ENCODE measurements around the gene TBL1X.

TBL1X gene

DNA sequence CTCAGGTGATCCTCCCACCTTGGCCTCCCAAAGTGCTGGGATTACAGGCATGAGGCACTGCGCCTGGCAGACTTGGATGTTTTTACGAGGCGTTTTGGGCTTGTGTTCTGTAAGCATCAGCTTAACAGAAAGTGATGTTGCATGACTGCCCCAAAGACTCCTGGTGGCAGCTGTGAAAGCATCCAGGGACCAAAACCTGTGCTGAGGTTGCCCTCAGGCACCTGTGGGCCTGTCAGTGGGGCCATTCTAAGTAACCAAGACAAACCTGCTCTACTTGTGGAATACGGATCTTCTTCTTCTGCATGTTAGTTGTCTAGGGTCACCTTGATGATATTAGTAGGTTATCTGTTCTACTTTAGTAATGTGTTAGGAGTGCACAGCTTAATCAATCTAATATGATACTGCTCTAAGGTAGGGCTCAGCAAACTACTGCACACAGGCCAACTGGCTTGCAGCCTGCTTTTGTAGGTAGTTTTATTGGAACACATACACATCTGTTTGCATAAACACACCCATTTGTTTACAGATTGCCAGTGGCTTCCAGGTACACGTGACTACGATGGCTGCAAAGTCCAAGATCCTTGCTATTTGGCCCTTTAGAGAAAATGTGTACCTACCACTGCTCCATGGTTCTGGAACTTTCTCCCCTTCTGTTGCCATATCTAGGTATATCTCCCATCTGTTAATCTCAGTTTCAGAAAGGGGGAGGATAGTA, 164.1 kb downstream of the TBL1X start:
- no peak for DNase-seq (ENCODE audit: low read depth)

DNA sequence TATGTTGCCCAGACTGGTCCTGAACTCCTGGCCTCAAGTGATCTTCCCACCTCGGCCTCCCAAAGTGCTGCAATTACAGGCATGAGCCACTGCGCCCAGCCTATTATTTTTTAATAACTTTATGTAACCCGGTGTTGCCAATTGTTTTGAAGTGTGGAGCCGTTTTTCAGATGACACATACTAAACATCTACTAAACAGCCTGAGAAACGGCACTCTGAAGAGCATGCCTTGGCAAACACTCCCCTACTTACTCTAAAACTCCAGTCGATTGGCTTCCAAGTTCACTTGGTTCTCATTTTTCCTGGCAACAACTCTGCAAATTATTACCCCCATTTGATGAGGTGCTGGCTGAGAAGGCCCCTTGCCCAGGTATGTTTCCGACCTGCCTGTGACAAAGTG, 169.7 kb downstream of the TBL1X start:
- DNase-seq (ENCODE audit: low read depth), result no peak

DNA sequence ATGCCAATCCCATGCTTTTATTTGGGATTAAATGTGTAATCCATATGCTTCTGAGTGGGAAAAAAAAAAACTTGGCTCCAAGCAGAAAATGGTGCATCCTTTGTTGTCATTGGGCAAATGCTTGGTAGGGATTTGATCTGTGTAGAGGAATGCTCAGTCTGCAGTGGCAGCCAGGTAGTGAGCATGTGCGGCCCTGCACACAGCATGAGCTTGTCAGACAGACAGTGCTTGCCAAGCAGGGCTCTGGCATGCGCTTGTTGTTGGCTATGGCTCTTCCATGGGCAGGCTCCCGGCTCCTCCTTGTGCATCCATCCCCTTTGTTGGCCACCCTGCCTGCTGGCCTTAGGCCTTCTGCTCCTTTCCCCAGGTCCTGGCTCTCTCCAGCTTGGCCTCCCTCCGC, 170.5 kb downstream of the TBL1X start:
- DNase-seq (ENCODE audit: low read depth), result no peak

DNA sequence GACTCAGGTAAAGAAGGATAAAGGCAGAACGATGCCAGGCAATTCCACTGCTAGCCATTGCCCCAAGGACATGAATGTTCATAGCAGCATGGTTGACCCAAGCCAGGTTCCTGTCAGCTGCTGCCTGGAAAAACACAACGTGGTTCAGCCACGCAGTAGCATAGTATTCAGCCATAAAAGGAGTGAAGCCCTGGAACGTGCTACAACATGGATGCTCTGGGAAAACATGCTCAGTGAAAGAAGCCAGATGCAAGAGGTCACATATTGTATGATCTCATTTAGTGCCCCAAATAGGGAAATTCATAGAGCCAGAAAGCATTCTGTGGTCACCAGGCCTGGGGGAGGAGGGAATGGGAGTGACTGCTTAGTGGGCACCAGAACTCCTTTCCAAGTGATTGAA, 170.9 kb downstream of the TBL1X start:
- DNase-seq (ENCODE audit: low read depth), result no peak

DNA sequence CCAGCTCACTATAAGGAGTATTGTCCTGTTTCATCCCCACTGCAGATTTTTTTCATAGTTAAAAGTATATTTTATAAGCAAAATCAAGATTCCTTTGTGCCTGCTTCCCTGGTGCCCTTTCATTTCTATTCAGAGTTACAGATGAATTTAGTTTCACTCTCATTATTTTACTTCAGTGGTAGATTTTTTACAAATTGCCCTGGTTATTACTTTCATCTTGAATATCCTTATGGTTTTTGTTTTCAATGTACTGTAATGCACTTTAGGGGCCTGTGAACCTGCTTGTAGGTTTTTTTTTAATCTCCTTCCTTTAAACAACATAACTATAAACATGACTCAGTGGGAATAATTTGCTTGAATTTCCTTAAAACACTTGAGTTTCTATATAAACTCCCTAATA, 174.0 kb downstream of the TBL1X start:
- DNase-seq (ENCODE audit: low read depth), result no peak

DNA sequence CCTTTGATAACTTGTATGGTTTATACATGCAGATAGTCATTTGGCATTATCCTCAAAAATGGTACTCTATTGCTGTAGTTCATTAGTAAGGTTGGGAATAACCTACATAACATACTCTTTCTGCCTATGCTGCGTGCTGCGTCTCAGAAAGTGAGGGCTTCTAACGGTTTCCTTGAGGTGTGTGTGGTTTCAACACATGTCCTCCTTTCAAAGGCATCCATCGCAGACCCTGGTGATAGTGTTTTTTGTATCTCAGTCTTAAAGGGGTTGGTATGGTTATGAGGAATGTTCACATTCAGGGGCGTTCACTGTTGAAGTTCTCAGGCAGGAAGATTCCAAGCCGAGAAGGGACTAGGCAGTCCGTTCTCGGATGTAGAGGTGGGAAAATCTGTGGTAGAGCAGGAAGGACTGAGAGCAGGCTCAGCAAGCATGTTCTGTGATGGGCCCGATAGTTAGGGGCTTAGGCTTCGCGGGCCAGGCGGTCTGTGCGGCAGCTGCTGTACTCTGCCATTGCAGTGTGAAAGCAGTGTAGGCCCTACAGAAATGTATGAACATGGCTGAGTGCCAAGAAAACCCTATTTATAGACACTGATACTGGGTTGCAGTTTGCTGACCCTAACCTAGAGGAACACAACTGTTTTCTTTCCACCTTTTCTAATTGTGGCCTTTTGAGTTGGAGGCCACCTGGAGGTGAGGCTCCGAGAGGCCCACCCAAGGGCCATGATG, 177.6 kb downstream of the TBL1X start:
- DNase-seq (ENCODE audit: low read depth), result no peak

DNA sequence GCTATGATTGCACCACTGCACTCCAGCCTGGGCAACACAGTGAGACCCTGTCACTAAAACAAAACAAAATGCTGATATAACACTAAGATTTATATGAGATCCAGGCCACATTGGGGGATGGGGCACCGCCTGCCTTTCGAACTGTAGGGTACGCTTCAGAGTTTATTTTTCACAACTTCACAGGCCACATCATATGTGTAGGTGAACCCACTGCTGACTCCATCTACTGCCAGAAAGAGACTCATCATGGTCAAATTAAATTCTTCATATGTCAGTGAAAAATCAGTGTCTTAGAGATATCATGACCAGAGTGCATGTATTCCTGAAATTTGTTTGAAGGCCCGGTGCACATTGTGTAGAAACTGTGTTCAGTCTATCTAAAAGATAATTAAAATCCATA, 178.9 kb downstream of the TBL1X start:
- DNase-seq (ENCODE audit: low read depth), result no peak

DNA sequence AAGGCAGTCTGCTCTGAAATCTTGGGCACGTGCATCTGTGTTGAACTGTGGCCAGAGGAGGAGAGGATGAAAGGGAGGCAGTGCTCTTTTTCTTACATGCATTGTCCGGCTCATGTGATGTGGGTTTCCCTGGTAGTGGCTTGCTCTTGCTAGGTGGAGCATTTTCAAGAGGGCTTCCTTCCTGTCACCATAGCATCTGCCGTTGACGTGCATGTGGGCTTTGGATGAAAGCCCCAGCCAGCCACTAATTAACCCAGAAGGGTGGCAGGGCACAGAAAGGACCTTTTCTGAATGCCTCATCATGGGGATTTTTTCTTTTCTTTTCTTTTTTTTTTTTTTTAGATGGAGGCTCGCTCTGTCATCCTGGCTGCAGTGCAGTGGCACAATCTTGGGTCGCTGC, 179.5 kb downstream of the TBL1X start:
- peak; percentile 15 for DNase-seq (ENCODE audit: low read depth)

DNA sequence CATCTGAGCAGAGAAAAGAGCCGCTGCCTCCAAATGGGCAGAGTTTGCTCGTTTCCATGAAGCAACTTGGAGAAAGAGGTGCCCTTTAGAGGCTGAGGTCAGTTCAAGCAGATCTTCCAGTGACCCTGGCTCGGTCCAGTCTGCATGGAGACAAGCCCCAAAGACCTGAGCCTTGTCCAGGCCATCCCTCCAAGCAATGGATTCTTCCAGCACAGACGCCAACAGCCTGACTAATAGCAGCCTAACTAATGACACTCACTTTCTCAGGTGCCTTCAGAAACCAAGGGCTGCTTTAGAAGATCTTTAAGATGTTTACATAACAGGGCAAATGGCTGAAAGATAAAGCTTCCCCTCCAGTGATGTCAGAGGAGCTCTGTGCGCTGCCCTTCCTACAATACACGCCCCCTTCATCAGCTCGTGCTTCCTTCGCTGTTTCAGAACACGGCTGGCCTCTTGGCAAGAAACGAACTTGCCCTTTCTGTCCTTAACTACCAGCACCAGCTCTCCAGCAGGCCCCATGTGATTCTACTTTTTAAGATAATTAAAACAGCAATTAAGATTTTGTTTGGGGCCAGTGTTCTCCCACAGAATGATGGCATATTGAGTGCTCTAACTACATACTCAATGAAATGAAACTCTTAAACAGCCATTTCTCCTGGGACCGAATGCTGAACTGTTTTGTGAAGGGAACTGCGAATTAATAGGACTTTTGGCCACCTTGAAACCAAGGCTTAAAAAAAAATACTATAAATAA, 181.8 kb downstream of the TBL1X start:
- no peak for DNase-seq (ENCODE audit: low read depth)

DNA sequence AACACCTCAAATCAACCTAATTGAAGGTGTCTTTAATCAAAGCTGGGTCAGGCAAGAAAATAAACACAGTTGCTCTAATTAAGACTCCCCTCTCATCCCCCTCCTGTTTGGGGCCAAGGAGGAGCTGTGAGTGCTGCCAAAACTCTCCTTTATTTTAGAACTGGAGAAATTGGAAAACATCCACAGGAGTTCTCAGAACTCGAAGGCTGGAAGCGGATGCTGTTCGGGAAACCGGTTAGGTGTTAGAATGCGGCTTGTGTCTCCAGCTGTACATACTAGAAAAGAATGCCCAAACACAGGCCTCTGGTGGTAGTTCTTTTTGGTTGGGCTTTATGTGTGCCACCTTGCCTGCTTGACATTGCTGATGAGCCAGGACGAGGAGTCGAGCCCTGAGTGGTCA, 182.6 kb downstream of the TBL1X start:
- DNase-seq (ENCODE audit: low read depth), result no peak

DNA sequence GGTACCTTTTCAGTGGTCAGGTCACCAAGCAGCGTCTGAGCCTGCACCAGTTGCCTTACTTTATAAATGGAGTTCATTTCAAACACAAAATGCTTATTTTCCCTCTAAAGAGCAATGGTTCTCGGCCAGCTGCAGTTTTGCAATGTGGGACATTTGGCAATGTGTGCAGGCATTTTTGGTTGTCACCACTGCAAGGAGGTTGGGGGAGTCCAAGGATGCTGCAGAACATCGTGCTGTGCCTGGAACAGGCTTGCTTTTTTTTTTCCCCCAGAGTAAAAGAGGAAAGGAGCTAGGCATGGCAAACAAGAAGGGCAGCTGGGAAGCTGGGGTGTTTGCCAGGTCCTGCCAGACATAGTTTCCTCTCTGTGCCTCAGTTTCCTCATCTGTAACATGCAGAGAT, 185.2 kb downstream of the TBL1X start:
- DNase-seq (ENCODE audit: low read depth), result no peak

DNA sequence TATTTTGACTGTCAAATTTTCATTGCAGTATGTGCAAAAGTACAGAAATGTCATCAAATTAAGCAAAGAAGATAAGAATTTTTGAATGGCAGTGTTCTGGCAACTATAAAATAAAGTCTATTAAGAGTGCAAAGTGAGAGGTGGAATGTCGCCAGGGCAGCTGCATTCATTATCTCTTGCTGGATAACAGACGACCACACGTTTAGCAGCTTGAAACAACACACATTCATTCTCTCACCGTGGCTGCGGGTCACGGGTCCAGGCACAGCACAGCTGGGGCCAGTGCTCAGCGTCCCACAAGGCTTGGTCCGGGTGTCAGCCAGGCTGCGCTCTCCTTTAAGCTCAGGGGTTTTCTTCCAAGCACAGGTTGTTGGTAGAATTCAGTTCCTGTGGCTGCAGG, 186.9 kb downstream of the TBL1X start:
- DNase-seq (ENCODE audit: low read depth), result no peak

DNA sequence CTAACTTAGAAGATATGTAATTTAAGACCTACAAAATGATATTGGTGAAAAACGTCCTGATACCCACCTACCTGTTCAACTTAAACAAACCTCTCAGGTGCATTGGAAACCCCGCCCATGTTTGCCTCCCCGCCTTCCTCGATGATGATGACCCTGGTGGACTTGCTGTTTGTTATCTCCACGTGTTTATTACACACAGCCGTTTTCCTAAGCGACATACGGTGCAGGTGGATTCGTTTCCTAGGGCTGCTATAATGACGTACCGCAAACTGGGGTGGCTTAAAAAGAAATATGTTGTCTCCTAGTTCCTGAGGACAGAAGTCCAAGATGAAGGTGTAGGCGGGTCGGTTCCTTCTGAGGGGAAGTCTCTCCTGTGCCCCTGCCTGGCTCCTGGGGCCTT, 190.1 kb downstream of the TBL1X start:
- no peak for DNase-seq (ENCODE audit: low read depth)

DNA sequence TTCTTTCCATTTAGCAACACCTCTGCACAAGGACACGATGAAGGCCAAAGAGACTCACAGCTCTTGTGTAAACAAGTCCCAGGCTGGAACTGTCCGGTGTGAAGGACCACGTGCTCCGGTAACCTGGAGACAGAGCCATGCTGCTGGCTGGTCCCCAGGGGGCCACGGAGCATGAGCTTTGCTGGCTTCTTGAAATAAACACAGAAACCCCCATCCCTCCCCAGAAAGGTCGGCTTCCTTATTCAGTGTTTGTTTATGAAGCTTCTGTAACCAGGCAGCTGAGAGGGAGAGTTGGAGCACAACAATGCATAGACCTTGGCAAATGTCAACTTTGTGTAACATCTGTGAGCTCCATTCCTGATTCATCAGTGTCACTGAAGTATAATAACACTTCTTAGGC, 191.4 kb downstream of the TBL1X start:
- no peak for DNase-seq (ENCODE audit: low read depth)

DNA sequence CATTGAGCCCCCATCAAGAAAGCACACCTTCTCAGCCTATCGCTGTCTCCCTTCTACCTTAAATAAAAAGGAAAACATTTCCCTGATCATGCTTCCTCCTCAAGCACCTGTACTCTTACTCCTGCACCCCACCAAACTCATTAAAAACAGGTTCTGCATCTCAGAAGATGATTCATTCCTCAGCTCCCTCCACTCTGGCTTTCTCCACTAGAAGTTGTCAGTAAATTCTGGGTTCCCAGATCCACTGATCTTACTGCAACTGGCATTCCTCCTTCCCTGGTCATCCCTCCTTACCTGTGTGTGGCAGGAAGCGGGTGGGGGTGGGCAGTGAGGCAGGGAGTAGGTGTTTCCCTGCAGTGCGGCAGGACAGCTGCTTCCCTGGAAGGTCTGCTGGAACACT, 192.0 kb downstream of the TBL1X start:
- no peak for DNase-seq (ENCODE audit: low read depth)

DNA sequence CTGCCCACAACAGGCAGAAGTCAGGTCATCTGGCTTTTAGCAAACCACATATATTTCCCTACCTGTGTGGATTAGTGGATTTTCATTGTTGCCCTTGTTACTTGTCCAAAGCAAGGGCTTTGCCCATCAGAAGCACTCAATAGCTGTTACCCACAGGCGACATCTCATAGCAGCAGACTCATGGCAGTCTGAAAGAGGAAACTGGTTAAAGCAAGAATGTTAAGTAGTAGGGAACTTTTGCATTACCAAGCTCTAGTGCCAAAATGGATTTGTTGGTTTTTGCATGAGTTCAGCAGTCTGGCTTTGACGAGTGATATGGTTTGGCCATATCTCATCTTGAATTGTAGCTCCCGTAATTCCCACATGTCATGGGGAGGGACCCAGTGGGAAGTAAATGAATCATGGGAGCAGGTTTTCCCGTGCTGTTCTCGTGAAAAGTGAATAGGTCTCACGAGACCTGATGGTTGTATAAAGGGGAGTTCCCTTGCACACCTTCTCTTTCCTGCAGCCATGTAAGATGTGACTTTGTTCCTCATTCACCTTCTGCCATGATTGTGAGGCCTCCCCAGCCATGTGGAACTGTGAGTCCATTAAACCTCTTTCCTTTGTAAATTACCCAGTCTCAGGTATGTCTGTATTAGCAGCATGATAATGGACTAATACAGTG, 192.9 kb downstream of the TBL1X start:
- no peak for DNase-seq (ENCODE audit: low read depth)

DNA sequence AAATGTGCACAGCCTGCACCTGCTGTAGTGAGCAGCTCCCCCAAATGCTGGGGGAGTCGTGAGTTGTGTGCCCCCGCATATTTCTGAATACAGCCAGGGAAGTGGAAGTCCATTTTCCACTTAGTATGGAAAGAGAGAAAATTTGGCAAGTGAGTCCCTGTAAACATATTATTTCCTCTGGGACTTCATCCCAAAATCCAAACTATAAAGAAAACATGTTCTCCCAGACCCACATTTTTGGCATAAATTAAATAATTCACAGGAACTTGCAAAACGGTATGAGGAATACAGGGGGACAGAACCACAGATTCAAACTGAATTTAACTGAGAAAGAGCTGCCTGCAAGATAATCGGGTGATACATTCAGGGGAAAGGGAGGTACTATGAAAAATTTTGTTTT, 193.6 kb downstream of the TBL1X start:
- DNase-seq (ENCODE audit: low read depth), result no peak

DNA sequence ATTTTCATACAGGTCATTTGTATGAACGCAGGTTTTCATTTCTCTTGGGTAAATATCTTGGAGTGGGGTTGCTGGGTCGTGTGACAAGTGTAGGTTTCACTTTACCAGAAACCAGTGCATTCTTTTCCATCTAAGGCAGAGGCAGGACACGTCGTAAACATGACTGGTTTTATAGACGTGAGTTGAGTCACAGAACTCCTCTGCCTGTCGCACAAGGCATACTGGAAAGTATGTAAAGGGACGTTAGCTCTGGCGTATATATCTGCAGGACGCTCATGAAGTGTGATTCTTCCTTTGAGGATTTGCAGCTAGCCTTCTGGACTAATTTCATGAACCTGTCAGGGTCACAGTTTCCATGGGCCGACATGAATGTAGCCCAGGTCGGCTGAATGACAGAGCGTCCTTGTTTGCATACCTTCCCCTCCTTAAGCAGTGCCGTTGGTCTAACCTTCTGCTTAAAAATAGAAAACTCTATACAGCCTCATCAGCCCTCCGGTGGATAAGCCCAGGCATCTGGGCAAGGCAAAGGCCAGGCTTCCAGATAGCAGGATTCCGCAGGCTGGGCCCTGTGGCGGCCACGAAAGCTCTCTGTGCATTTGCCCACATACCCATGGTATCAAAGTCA, 194.8 kb downstream of the TBL1X start:
- DNase-seq (ENCODE audit: low read depth), result no peak

DNA sequence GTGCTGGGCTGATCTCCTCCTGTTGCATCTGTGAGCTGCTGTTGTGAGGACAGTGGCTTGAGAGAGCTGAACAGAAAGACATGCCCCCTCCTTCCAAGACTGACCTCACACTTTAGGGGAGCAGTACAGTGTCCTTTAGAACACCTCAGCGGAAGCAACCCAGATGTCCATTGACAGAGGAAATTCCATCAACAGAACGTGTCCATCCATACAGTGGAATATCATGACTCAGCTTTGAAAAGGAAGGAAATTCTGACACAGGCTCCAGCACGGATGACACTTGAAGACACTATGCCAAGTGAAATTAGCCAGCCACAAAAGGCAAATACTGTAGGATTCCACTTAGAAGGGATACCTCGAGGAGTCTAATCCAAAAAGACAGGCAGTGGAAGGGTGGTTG, 197.3 kb downstream of the TBL1X start:
- DNase-seq (ENCODE audit: low read depth), result no peak

DNA sequence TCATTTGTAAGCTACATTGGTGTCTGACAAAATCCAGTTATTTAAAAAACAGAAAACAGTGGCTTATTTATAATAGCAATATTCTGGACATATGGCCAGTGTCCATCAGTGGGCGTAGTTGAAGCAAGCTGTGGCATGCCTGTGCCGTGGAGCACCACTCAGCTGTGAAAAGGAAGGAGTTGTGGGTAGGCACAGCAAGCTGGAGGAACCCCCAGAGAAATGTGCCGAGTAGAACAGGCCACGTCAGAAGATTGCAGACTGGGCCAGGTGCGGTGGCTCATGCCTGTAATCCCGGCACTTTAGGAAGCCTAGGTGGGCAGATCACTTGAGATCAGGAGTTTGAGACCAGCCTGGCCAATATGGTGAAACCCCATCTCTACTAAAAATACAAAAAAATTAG, 198.4 kb downstream of the TBL1X start:
- no peak for DNase-seq (ENCODE audit: low read depth)

DNA sequence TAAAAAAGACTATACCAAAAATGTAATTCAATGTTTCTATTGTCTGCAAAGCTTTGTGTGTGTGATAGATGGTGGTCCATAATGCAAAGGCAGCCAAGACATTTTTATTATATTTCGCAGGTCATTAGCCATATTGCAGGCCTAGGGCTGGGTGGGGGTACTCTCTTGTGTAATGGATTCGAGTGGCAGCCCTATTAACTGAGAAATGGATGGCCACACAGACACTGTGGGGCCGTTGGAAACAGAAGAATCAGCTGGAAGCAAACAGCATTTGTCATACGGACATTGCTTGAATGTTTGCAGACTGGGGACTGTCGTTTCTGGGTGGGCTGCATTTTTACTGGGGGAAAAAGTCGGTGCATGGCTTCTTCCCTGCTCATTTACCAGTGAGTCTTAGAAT, 199.4 kb downstream of the TBL1X start:
- no peak for DNase-seq (ENCODE audit: low read depth)

DNA sequence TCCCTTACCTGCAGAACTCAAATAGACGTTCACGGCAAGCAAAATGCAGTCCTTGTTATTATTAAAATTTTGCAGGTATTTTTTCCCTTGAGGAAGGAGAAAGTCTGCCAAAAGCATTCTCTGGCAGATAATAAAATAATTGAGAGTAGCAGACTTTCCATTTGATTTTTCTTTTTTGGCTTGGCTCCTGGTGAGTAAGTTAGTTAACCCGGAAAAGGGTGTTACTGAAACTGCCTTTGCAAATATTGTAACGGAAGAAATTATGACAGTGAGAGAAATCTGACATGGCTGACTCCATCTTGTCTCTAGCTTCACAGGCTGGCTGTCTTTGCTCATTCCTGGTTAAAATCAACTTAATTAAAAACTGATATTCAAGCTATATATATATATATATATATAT, 200.3 kb downstream of the TBL1X start:
- no peak for DNase-seq (ENCODE audit: low read depth)
